ENCODE results near the gene TRAF1. TPM values are rescaled to one million over a fixed set of nuclear protein-coding genes. Genes with fewer than 3 reads are reported as not detected.
A peak's percentile ranks its signal among the peaks of the same experiment; 100 is the strongest.

The TRAF1 gene
- total RNA-seq, 2 donors from 2014 or later, result 3.3 to 3.7 TPM

GRCh38 chr9:120928015-120928482 lies 1.5 kb upstream of the TRAF1 start:
- intact Hi-C loops (cut with DNase I), result no loop called here
- ATAC-seq, result peak in 1 of 2 donors; percentile 40
- peak; percentile 69 for DNase-seq

- intact Hi-C loops (cut with DNase I), result no loop called here
- no peak for DNase-seq
- ATAC-seq, result no peak
Observed at GRCh38 chr9:120927269-120928014, 846 bp upstream of the TRAF1 start.

GRCh38 chr9:120925535-120926396 lies 830 bp downstream of the TRAF1 start:
- ATAC-seq (peak; percentile 14 to 54), DNase-seq (peak; percentile 78)
- intact Hi-C loops (cut with DNase I), result no loop called here

GRCh38 chr9:120924698-120925534 lies 1.7 kb downstream of the TRAF1 start:
- intact Hi-C loops (cut with DNase I), result no loop called here
- no peak for DNase-seq
- ATAC-seq, result no peak

GRCh38 chr9:120923620-120924328 lies 2.8 kb downstream of the TRAF1 start:
- no peak for ATAC-seq
- intact Hi-C loops (cut with DNase I), result no loop called here

GRCh38 chr9:120922404-120923195 lies 4.0 kb downstream of the TRAF1 start:
- no peak for ATAC-seq
- DNase-seq, result no peak
- intact Hi-C loops (cut with DNase I), result no loop called here

More at GRCh38 chr9:120923620-120924328, 2.8 kb downstream of the TRAF1 start:
- DNase-seq, result no peak

- intact Hi-C loops (cut with DNase I), result no loop called here
- ATAC-seq (no peak), DNase-seq (no peak)
Observed at GRCh38 chr9:120921661-120922181, 4.9 kb downstream of the TRAF1 start.

GRCh38 chr9:120920806-120921178 lies 5.8 kb downstream of the TRAF1 start:
- no peak for ATAC-seq
- no peak for DNase-seq
- intact Hi-C loops (cut with DNase I), result no loop called here

- peak; percentile 45 for ATAC-seq
- no peak for DNase-seq
- intact Hi-C loops (cut with DNase I), result no loop called here
Observed at GRCh38 chr9:120919843-120920805, 6.5 kb downstream of the TRAF1 start.

- no peak for DNase-seq
- ATAC-seq, result peak; percentile 43 to 58
Observed at GRCh38 chr9:120918931-120919842, 7.4 kb downstream of the TRAF1 start.

GRCh38 chr9:120917929-120918762 lies 8.4 kb downstream of the TRAF1 start:
- ATAC-seq (no peak), DNase-seq (no peak)
- intact Hi-C loops (cut with DNase I), result no loop called here

More at GRCh38 chr9:120918931-120919842, 7.4 kb downstream of the TRAF1 start:
- intact Hi-C loops (cut with DNase I), result no loop called here

- DNase-seq (no peak), ATAC-seq (no peak)
- intact Hi-C loops (cut with DNase I), result no loop called here
Observed at GRCh38 chr9:120916991-120917880, 9.4 kb downstream of the TRAF1 start.

- intact Hi-C loops (cut with DNase I), result no loop called here
- peak; percentile 18 to 56 for ATAC-seq
- DNase-seq, result peak; percentile 64
Observed at GRCh38 chr9:120916588-120916987, 10.0 kb downstream of the TRAF1 start.

All from left cardiac atrium (tissue), 4 donors.